ENCODE measurements around the gene C7orf57. TPM values are rescaled to one million over a fixed set of nuclear protein-coding genes. Genes with fewer than 3 reads are reported as not detected.
"Not testable (repeated sequence)": the region's sequence is repeated elsewhere in the genome, so short reads cannot be mapped to it uniquely, and the experiment has no call there.

Gene C7orf57
- total RNA-seq, 1 donor from 2014 or later, result not detected

DNA sequence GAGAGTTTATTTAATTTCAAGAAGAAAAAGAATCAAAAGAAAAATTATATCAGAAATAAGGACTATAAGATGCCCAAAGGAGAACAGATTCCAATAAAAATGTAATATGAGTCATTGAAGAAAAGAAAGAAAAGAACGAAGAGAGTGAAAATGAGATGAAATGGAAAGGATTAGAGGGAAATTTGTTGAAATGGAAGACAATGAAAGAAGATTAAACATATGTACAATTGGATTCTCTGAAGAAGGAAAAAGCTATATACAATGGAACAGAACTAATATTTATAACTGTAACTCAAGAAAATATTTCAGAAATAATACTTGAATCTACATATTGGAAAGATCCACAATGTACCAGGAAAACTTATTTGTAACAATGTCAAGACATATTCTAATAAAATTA is 28.6 kb downstream of the C7orf57 start:
- no peaks in the 10 kb centered on the region for H3K4me1 Mint-ChIP-seq (ENCODE audit: low read depth)
- TF ChIP-seq, protein P1, sequence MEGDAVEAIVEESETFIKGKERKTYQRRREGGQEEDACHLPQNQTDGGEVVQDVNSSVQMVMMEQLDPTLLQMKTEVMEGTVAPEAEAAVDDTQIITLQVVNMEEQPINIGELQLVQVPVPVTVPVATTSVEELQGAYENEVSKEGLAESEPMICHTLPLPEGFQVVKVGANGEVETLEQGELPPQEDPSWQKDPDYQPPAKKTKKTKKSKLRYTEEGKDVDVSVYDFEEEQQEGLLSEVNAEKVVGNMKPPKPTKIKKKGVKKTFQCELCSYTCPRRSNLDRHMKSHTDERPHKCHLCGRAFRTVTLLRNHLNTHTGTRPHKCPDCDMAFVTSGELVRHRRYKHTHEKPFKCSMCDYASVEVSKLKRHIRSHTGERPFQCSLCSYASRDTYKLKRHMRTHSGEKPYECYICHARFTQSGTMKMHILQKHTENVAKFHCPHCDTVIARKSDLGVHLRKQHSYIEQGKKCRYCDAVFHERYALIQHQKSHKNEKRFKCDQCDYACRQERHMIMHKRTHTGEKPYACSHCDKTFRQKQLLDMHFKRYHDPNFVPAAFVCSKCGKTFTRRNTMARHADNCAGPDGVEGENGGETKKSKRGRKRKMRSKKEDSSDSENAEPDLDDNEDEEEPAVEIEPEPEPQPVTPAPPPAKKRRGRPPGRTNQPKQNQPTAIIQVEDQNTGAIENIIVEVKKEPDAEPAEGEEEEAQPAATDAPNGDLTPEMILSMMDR (IDR thresholded peaks at IDR 0.05), result no peak
- H3K27ac Mint-ChIP-seq (ENCODE audit: unreplicated experiment), result no peak overlapping the region
- no peak overlapping the region for H3K4me3 Mint-ChIP-seq (ENCODE audit: unreplicated experiment)
- peaks cover 10% of the 10 kb centered on the region for H3K36me3 Mint-ChIP-seq (ENCODE audit: low read depth)
- no peak for DNase-seq (ENCODE audit: low spot score)
- no peaks in the 10 kb centered on the region for H3K27me3 Mint-ChIP-seq (ENCODE audit: low read depth)
- peaks cover 18% of the 10 kb centered on the region for H3K9me3 Mint-ChIP-seq (ENCODE audit: low read depth)

DNA sequence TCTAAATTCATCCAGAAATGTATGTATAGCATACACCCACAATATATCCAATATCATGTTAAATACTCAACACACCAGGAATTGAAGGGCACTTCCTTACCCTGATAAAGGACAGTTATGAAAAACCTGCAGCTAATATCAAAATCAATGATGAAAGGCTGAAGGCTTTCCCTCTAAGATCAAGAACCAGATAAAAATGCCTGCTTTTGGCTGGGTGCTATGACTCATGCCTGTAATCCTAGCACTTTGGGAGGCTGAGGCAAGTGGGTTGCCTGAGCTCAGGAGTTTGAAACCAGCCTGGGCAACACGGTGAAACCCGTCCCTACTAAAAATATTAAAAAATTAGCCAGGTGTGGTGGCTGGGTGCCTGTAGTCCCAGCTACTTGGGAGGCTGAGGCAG is 32.1 kb downstream of the C7orf57 start:
- peaks cover 16% of the 10 kb centered on the region for H3K36me3 Mint-ChIP-seq (ENCODE audit: low read depth)
- DNase-seq (ENCODE audit: low spot score), result no peak
- TF ChIP-seq, protein P1 (IDR thresholded peaks at IDR 0.05), result no peak
- no peaks in the 10 kb centered on the region for H3K4me1 Mint-ChIP-seq (ENCODE audit: low read depth)
- H3K27me3 Mint-ChIP-seq (ENCODE audit: low read depth), result no peaks in the 10 kb centered on the region
- no peak overlapping the region for H3K27ac Mint-ChIP-seq (ENCODE audit: unreplicated experiment)
- no peak overlapping the region for H3K4me3 Mint-ChIP-seq (ENCODE audit: unreplicated experiment)
- H3K9me3 Mint-ChIP-seq (ENCODE audit: low read depth), result peaks cover 28% of the 10 kb centered on the region

DNA sequence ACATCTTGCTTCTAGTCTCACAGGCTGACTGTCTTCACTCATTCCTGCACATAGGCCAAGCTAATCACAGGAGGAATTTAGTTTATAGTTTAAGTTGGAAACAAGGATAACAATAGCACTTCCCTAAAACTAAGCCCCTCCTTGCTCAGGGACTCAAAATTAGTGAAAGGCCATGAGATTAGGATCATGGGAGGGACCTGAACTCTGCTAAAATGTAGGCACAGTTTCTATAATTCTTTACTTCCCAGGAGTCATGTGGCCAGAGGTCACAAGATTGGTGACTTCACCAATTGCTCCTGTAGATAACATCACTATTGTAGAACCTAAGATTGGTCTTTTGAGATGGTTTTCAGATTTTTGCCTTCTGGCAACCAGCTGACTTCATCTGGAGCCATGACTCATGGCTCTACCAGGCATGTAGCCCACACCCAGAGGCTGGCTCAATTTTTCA is 38.9 kb downstream of the C7orf57 start:
- H3K27me3 Mint-ChIP-seq (ENCODE audit: low read depth), result no peaks in the 10 kb centered on the region
- H3K27ac Mint-ChIP-seq (ENCODE audit: unreplicated experiment), result no peak overlapping the region
- peaks cover 3% of the 10 kb centered on the region for H3K4me1 Mint-ChIP-seq (ENCODE audit: low read depth)
- H3K4me3 Mint-ChIP-seq (ENCODE audit: unreplicated experiment), result no peak overlapping the region
- TF ChIP-seq, protein P1 (IDR thresholded peaks at IDR 0.05), result no peak
- DNase-seq (ENCODE audit: low spot score), result no peak
- peaks cover 6% of the 10 kb centered on the region for H3K36me3 Mint-ChIP-seq (ENCODE audit: low read depth)
- H3K9me3 Mint-ChIP-seq (ENCODE audit: low read depth), result peaks cover 11% of the 10 kb centered on the region

DNA sequence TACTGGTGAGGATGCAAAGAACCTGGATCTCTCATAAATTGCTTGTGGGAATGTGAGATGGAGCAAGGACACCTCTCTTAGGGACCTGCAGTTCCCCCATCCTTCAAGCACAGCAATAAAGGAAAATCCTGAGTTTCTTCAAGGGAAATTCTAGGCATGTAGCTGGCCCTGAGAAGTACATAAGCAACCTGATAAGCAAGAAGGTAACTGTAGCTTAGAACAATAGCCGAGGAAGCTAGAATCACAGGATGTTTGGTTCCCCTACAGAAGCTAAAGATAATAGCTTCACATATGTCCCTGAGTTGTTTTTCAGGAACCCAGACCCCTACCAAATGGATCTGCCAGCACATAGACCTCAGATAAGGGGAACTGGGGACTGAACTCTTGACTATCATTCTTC is 42.1 kb downstream of the C7orf57 start:
- DNase-seq (ENCODE audit: low spot score), result no peak
- Mint-ChIP-seq H3K27ac (ENCODE audit: unreplicated experiment) (no peak overlapping the region), H3K27me3 (ENCODE audit: low read depth) (no peaks in the 10 kb centered on the region), H3K4me1 (ENCODE audit: low read depth) (peaks cover 3% of the 10 kb centered on the region), H3K36me3 (ENCODE audit: low read depth) (peaks cover under 1% of the 10 kb centered on the region), H3K9me3 (ENCODE audit: low read depth) (peaks cover 2% of the 10 kb centered on the region), H3K4me3 (ENCODE audit: unreplicated experiment) (no peak overlapping the region)
- TF ChIP-seq, protein P1 (IDR thresholded peaks at IDR 0.05), result no peak

DNA sequence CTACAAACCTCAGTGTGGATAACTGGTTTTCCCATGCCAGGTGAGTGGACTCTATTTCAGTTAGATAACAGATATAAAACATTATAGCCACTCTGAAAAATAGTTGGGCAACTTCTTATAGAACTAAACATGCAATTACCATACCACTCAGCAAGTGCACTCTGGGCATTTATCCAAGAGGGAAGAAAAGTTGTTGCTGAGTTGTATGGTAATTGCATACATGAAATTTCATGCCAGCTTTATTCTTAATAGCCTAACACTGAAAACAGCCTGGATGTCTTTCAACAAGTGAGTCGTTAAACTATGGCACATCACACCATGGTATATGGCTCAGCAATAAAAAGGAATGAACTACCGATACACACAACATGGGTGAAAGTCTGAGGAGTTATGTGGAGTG is 43.1 kb downstream of the C7orf57 start:
- Mint-ChIP-seq H3K9me3 (ENCODE audit: low read depth) (no peaks in the 10 kb centered on the region), H3K36me3 (ENCODE audit: low read depth) (no peaks in the 10 kb centered on the region), H3K4me1 (ENCODE audit: low read depth) (peaks cover 9% of the 10 kb centered on the region), H3K4me3 (ENCODE audit: unreplicated experiment) (no peak overlapping the region), H3K27me3 (ENCODE audit: low read depth) (no peaks in the 10 kb centered on the region), H3K27ac (ENCODE audit: unreplicated experiment) (no peak overlapping the region)
- DNase-seq (ENCODE audit: low spot score), result no peak
- TF ChIP-seq, protein P1 (IDR thresholded peaks at IDR 0.05), result no peak

DNA sequence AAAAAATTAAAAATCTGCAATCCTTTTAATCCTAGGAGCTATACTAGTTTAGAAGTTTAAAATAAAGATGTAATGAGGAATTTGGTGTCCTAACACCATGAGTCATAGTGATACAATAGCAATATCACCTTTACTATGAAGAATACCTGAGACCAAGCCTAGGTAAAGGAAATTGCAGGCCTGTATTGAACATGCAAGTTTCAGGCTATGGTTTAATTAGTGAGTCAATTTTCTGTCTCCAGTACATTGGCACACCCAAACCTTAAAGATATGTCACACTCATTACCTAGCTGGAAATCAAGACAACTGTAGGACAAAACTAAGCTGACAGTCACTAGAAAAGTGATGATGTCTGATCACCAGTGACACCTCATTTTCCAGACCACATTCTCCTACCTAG is 47.0 kb downstream of the C7orf57 start:
- not testable (repeated sequence) for H3K27ac Mint-ChIP-seq (ENCODE audit: unreplicated experiment); H3K27me3 Mint-ChIP-seq (ENCODE audit: low read depth); H3K36me3 Mint-ChIP-seq (ENCODE audit: low read depth); H3K4me3 Mint-ChIP-seq (ENCODE audit: unreplicated experiment); DNase-seq (ENCODE audit: low spot score); H3K9me3 Mint-ChIP-seq (ENCODE audit: low read depth)
- peaks cover 46% of the 10 kb centered on the region for H3K4me1 Mint-ChIP-seq (ENCODE audit: low read depth)
